ENCODE measurements around the gene PLCH2. TPM values are rescaled to one million over a fixed set of nuclear protein-coding genes. Genes with fewer than 3 reads are reported as not detected.

Gene PLCH2
- total RNA-seq, 6 experiments from 2014 or later, result 0.37 to 4.6 (median 2.3) TPM

GRCh38 chr1:2535455-2535854 is 59.4 kb downstream of the PLCH2 start:
- intact Hi-C loops (cut with DNase I), result no loop called here
- DNase-seq (no peak), ATAC-seq (no peak)
- H3K36me3 ChIP-seq, result no peaks in the 10 kb centered on the region
- TF ChIP-seq POLR2A (IDR thresholded peaks at IDR 0.05) (no peak), CTCF (IDR thresholded peaks at IDR 0.05) (no peak)
- no peaks in the 10 kb centered on the region for H3K27me3 ChIP-seq
- no peak overlapping the region for H3K27ac ChIP-seq
- no peaks in the 10 kb centered on the region for H3K9me3 ChIP-seq
- whole genome bisulfite sequencing (ENCODE audit: insufficient coverage, low coverage, low lambda C conversion rate, missing lambda C conversion rate), result 33% methylated on average over 6 of the region's 27 CpGs
- H3K4me3 ChIP-seq, result no peak overlapping the region
- H3K4me1 ChIP-seq, result peaks cover 0 to 9% (median 4%) of the 10 kb centered on the region in 4 donors

GRCh38 chr1:2535981-2536380 is 59.9 kb downstream of the PLCH2 start:
- no peaks in the 10 kb centered on the region for H3K9me3 ChIP-seq
- no peaks in the 10 kb centered on the region for H3K36me3 ChIP-seq
- no peak overlapping the region for H3K4me3 ChIP-seq
- no peaks in the 10 kb centered on the region for H3K27me3 ChIP-seq
- DNase-seq (no peak), ATAC-seq (no peak)
- TF ChIP-seq CTCF (IDR thresholded peaks at IDR 0.05) (no peak), POLR2A (IDR thresholded peaks at IDR 0.05) (no peak)
- WGBS (ENCODE audit: insufficient coverage, low coverage, low lambda C conversion rate, missing lambda C conversion rate), result 90% methylated on average over 5 of the region's 9 CpGs
- intact Hi-C loops (cut with DNase I), result no loop called here
- H3K27ac ChIP-seq, result no peak overlapping the region
- peaks cover 0 to 4% (median under 1%) of the 10 kb centered on the region in 4 donors for H3K4me1 ChIP-seq

GRCh38 chr1:2537784-2538115 is 61.7 kb downstream of the PLCH2 start:
- intact Hi-C loops (cut with DNase I), result no loop called here
- ATAC-seq (no peak), DNase-seq (no peak)
- Histone ChIP-seq H3K27ac (no peak overlapping the region), H3K4me3 (no peak overlapping the region), H3K4me1 (no peaks in the 10 kb centered on the region), H3K27me3 (no peaks in the 10 kb centered on the region), H3K36me3 (no peaks in the 10 kb centered on the region), H3K9me3 (no peaks in the 10 kb centered on the region)
- WGBS (ENCODE audit: insufficient coverage, low coverage, low lambda C conversion rate, missing lambda C conversion rate), result no CpG with 5 or more reads among the region's 9 CpGs
- TF ChIP-seq POLR2A (IDR thresholded peaks at IDR 0.05), result no peak
- no peak for TF ChIP-seq CTCF (IDR thresholded peaks at IDR 0.05)

- Histone ChIP-seq H3K36me3 (no peaks in the 10 kb centered on the region), H3K9me3 (no peaks in the 10 kb centered on the region), H3K27ac (no peak overlapping the region), H3K4me3 (no peak overlapping the region), H3K4me1 (no peaks in the 10 kb centered on the region), H3K27me3 (no peaks in the 10 kb centered on the region)
- TF ChIP-seq POLR2A (IDR thresholded peaks at IDR 0.05), result no peak
- no peak for TF ChIP-seq CTCF (IDR thresholded peaks at IDR 0.05)
- WGBS (ENCODE audit: insufficient coverage, low coverage, low lambda C conversion rate, missing lambda C conversion rate), result 83% methylated on average over 1 of the region's 4 CpGs
- intact Hi-C loops (cut with DNase I), result no loop called here
- no peak for ATAC-seq
- no peak for DNase-seq
Observed at GRCh38 chr1:2538376-2538775, 62.3 kb downstream of the PLCH2 start.

GRCh38 chr1:2538872-2539271 is 62.8 kb downstream of the PLCH2 start:
- 73% methylated on average over 2 of the region's 8 CpGs for WGBS (ENCODE audit: insufficient coverage, low coverage, low lambda C conversion rate, missing lambda C conversion rate)
- Histone ChIP-seq H3K4me3 (no peak overlapping the region), H3K27me3 (no peaks in the 10 kb centered on the region), H3K36me3 (no peaks in the 10 kb centered on the region), H3K27ac (no peak overlapping the region), H3K4me1 (no peaks in the 10 kb centered on the region), H3K9me3 (no peaks in the 10 kb centered on the region)
- DNase-seq (no peak), ATAC-seq (no peak)
- intact Hi-C loops (cut with DNase I), result no loop called here
- TF ChIP-seq CTCF (IDR thresholded peaks at IDR 0.05) (no peak), POLR2A (IDR thresholded peaks at IDR 0.05) (no peak)

All from right lobe of liver (tissue), 6 donors.